Measurements from ENCODE around the gene BIN1. TPM values are rescaled to one million over a fixed set of nuclear protein-coding genes. Genes with fewer than 3 reads are reported as not detected.

Gene BIN1
- polyA plus RNA-seq, 1 of the 3 experiments (the other 2 are of a cell fraction), result 40.3 TPM

DNA sequence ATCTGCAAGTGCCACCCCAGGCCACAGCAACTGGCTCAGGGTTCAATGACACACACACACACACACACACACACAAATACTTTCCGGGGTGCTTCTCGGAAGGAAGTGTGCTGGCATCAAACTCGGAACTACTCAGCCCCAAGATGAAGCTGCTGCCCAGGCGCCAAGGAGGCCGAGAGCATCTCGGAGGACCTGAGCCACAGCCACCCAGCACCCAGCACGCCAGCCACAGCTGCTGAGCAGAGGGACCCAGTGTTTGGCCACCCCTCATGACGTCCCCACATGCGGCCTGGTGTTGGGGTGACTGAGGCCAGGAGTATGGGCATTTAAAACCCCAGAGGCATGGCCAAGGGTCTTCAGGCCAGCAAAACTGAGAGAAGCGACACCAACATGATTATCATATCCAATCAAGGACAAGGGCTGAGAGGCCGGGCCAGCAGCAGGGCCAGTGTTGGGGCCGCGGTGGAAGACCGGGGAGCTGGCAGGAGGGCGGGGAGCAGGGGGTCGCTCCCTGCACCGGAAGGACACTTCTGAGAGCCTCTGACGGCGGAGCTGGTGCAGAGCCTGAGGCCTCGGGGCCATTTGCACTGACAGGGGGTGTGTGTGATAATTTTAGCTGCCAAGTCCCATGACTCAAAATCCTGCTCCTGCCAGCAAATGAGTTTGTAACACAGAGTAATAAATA is 61.8 kb downstream of the BIN1 start:
- TF ChIP-seq, protein P1, sequence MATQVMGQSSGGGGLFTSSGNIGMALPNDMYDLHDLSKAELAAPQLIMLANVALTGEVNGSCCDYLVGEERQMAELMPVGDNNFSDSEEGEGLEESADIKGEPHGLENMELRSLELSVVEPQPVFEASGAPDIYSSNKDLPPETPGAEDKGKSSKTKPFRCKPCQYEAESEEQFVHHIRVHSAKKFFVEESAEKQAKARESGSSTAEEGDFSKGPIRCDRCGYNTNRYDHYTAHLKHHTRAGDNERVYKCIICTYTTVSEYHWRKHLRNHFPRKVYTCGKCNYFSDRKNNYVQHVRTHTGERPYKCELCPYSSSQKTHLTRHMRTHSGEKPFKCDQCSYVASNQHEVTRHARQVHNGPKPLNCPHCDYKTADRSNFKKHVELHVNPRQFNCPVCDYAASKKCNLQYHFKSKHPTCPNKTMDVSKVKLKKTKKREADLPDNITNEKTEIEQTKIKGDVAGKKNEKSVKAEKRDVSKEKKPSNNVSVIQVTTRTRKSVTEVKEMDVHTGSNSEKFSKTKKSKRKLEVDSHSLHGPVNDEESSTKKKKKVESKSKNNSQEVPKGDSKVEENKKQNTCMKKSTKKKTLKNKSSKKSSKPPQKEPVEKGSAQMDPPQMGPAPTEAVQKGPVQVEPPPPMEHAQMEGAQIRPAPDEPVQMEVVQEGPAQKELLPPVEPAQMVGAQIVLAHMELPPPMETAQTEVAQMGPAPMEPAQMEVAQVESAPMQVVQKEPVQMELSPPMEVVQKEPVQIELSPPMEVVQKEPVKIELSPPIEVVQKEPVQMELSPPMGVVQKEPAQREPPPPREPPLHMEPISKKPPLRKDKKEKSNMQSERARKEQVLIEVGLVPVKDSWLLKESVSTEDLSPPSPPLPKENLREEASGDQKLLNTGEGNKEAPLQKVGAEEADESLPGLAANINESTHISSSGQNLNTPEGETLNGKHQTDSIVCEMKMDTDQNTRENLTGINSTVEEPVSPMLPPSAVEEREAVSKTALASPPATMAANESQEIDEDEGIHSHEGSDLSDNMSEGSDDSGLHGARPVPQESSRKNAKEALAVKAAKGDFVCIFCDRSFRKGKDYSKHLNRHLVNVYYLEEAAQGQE (IDR thresholded peaks at IDR 0.05; ENCODE audit: low read depth, low read length), result no peak
- TF ChIP-seq SMC3 (IDR thresholded peaks at IDR 0.05; ENCODE audit: low read depth, low read length), result no peak
- no peak for TF ChIP-seq SIN3A (IDR thresholded peaks at IDR 0.05; ENCODE audit: borderline replicate concordance, low read depth, low read length)
- TF ChIP-seq TAF1 (IDR thresholded peaks at IDR 0.05; ENCODE audit: borderline replicate concordance, low read depth, low read length), result no peak
- no peak for TF ChIP-seq CHD2 (IDR thresholded peaks at IDR 0.05; ENCODE audit: low read length, partially characterized antibody)
- TF ChIP-seq JUND (IDR thresholded peaks at IDR 0.05), result no peak
- no peak for TF ChIP-seq RCOR1 (IDR thresholded peaks at IDR 0.05; ENCODE audit: low read length)
- no peak for TF ChIP-seq RAD21 (IDR thresholded peaks at IDR 0.05; ENCODE audit: low read length)
- no peak for TF ChIP-seq TCF12 (IDR thresholded peaks at IDR 0.05)
- TF ChIP-seq, protein P2, sequence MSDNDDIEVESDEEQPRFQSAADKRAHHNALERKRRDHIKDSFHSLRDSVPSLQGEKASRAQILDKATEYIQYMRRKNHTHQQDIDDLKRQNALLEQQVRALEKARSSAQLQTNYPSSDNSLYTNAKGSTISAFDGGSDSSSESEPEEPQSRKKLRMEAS (IDR thresholded peaks at IDR 0.05; ENCODE audit: low read depth), result no peak
- TF ChIP-seq, protein P3, sequence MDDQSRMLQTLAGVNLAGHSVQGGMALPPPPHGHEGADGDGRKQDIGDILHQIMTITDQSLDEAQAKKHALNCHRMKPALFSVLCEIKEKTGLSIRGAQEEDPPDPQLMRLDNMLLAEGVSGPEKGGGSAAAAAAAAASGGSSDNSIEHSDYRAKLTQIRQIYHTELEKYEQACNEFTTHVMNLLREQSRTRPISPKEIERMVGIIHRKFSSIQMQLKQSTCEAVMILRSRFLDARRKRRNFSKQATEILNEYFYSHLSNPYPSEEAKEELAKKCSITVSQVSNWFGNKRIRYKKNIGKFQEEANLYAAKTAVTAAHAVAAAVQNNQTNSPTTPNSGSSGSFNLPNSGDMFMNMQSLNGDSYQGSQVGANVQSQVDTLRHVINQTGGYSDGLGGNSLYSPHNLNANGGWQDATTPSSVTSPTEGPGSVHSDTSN (IDR thresholded peaks at IDR 0.05), result no peak
- TF ChIP-seq GATA2 (CRISPR knock-in tag; IDR thresholded peaks at IDR 0.05), result no peak
- TF ChIP-seq, protein P4, sequence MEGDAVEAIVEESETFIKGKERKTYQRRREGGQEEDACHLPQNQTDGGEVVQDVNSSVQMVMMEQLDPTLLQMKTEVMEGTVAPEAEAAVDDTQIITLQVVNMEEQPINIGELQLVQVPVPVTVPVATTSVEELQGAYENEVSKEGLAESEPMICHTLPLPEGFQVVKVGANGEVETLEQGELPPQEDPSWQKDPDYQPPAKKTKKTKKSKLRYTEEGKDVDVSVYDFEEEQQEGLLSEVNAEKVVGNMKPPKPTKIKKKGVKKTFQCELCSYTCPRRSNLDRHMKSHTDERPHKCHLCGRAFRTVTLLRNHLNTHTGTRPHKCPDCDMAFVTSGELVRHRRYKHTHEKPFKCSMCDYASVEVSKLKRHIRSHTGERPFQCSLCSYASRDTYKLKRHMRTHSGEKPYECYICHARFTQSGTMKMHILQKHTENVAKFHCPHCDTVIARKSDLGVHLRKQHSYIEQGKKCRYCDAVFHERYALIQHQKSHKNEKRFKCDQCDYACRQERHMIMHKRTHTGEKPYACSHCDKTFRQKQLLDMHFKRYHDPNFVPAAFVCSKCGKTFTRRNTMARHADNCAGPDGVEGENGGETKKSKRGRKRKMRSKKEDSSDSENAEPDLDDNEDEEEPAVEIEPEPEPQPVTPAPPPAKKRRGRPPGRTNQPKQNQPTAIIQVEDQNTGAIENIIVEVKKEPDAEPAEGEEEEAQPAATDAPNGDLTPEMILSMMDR (IDR thresholded peaks at IDR 0.05), result no peak
- TF ChIP-seq, protein P5, sequence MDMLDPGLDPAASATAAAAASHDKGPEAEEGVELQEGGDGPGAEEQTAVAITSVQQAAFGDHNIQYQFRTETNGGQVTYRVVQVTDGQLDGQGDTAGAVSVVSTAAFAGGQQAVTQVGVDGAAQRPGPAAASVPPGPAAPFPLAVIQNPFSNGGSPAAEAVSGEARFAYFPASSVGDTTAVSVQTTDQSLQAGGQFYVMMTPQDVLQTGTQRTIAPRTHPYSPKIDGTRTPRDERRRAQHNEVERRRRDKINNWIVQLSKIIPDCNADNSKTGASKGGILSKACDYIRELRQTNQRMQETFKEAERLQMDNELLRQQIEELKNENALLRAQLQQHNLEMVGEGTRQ (IDR thresholded peaks at IDR 0.05; ENCODE audit: borderline replicate concordance, low read depth, low read length), result no peak
- no peak for TF ChIP-seq EP300 (IDR thresholded peaks at IDR 0.05; ENCODE audit: borderline replicate concordance in 1 of 2, low read depth in 1 of 2, low read length in 1 of 2)
- no peaks in the 10 kb centered on the region for H3K27me3 ChIP-seq (ENCODE audit: insufficient read depth)
- no peak overlapping the region for H3K9ac ChIP-seq
- no peaks in the 10 kb centered on the region for H4K20me1 ChIP-seq (ENCODE audit: insufficient read depth)
- H3K27ac ChIP-seq (ENCODE audit: low read depth in 2 of 2, low read length in 1 of 2), result no peak overlapping the region
- no peak overlapping the region for H2AFZ ChIP-seq (ENCODE audit: low read depth)
- peaks cover 0 to 4% of the 10 kb centered on the region in 2 experiments; a peak in 1 of 4 replicates for H3K4me1 ChIP-seq (ENCODE audit: control insufficient read depth in 1 of 2, insufficient read depth in 2 of 2, low read depth in 1 of 2, low read length in 1 of 2)
- H3K79me2 ChIP-seq (ENCODE audit: insufficient read depth), result no peaks in the 10 kb centered on the region
- no peaks in the 10 kb centered on the region for H3K36me3 ChIP-seq (replicated peaks in 1 of 2; ENCODE audit: control insufficient read depth in 1 of 2, insufficient read depth in 2 of 2, low read length in 1 of 2)
- CTCF ChIA-PET, result interaction anchor here (0.9 to 2.0 kb wide), 3 partner anchors 20 to 517 kb away, joined by 3 to 9 read pairs (median 5); no protein-coding TSS in a partner anchor
- H3K4me2 ChIP-seq, result no peak overlapping the region
- POLR2A ChIA-PET, result no interaction called here
- H3K9me3 ChIP-seq, result no peaks in the 10 kb centered on the region
- no peaks in the 10 kb centered on the region for H3F3A ChIP-seq (replicated peaks; ENCODE audit: insufficient read depth)
- WGBS (ENCODE audit: low lambda C conversion rate), result 93% methylated on average over 13 of the region's 20 CpGs
- no peaks in the 10 kb centered on the region for H3K9me2 ChIP-seq
- no peak overlapping the region for H3K4me3 ChIP-seq (ENCODE audit: low read depth in 2 of 2, low read length in 1 of 2)
- DNase-seq, result peak; percentile 26
